CD4-positive, alpha-beta T cell treated with Interleukin-6 for 4 hours (primary cell): ENCODE measurements around the gene CPLANE2.
"Not testable (repeated sequence)": the region's sequence is repeated elsewhere in the genome, so short reads cannot be mapped to it uniquely, and the experiment has no call there.

Experiments
- DNase-seq: peaks from one replicate; pipeline ENCODE4 v3.0.0-alpha.2; 2020; ENCODE audit warnings: mixed read lengths

CPLANE2 gene

GRCh38 chr1:16236511-16237342 is at the start of gene CPLANE2:
CPLANE2 (minus strand) TSS chr1:16237183; CDS start chr1:16236742, 441 bp downstream.
- DNase-seq, result peak; percentile 96

- DNase-seq, result no peak
Measured at GRCh38 chr1:16286122-16286521, 49.1 kb upstream of the CPLANE2 start.

DNA sequence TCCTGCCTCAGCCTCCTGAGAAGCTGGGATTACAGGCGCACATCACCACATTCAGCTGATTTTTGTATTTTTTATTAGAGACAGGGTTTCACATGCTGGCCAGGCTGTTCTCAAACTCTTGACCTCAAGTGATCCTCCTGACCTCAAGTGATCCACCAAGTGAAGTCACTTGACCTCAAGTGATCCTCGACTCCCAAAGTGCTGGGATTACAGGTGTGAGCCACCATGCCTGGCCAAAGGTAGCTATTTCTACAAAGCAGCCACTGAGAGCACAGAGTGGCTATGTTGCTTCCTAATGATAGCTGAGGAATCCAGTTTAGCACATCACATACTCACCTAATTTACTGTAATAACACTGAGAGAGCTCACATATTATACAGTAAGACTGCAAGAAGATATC is 44.8 kb upstream of the CPLANE2 start:
- no peak for DNase-seq

DNA sequence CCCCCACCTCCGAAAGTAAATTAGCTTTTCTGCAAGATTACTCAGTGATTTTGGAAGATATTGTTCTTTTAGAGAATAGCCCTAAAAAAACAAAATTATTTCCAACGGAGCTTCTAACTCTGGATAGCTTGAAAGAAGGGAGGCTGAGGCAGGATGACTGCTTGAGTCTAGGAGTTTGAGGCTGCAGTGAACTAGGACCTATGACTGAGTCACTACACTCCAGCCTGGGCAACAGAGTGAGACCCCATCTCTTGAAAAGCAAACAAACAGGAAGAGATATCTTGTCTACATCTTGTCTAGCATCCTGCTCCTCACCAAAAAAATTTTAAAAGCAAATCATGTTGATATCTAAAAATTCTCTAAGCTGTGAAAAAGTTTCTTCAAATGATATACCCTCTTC is 42.2 kb upstream of the CPLANE2 start:
- DNase-seq, result no peak

GRCh38 chr1:16276302-16277030 is 39.5 kb upstream of the CPLANE2 start:
- no peak for DNase-seq

GRCh38 chr1:16275591-16275990 is 38.6 kb upstream of the CPLANE2 start:
- no peak for DNase-seq

GRCh38 chr1:16267690-16268180 is 30.8 kb upstream of the CPLANE2 start:
- no peak for DNase-seq

DNA sequence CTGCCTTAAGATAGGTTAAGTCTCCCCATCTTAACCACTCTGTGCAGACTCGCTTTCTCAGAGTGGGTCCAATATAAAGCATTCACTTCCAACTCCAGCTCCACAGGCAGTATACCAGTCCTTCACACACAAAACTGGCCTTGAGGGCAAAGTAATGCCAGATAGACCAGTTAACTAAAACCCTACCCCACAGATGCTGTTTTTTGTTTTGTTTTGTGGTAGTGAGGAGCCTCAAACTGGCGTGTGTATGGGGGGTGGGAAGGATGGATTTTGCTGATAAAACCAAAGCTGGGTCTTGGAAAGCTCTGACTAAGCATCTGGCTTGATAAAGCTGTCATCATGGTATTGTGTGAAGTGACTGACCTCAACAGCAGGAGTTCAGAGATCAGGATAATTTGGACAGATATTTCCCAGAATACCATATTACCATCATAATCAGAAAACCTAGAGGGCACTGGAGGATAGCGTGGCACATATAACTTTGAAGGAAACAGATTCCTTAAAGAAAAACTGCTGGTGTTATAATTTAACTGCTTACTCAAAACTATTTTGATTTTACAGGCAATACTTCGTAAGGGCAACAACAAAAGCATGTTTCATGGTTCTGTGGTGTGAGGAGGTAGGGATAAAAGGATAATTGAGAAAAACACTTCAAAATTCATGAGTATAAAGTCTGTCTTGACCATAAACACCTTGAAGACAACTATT is 29.6 kb upstream of the CPLANE2 start:
- no peak for DNase-seq

DNA sequence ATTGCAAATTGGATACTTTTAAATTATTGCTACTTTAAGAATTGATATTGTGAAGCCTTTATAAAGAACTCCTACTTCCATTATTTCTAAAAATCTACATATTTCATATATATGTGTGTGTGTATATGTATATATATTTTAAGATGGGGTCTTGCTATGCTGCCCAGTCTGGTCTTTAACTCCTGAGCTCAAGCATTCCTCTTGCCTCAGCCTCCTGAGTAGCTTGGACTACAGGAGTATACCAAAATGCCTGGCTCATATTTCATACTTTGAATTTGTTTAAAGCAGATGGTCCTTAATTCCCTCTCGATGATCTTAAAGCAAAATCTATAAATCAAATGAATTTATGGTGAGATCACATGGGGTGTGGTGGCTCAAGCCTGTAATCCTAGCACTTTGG is 25.1 kb upstream of the CPLANE2 start:
- no peak for DNase-seq

DNA sequence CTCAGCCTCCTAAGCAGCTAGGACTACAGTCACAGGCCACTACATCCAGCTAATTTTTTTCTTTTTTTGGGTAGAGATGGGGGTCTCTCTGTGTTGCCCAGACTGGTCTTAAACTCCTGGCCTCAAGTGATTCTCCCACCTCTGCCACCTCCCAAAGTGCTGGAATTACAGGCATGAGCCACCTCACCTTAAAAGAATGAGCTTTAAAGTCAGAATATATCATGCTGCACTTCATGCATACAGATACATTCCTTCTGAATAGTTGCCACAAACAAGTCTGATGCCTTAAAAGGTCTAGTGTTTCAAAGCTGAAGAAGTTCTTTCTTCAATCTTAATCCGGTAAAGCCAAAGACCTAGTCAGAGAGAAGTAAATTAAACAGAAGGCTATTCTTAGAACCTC is 23.8 kb upstream of the CPLANE2 start:
- no peak for DNase-seq

- DNase-seq, result no peak
Measured at GRCh38 chr1:16258591-16259135, 21.7 kb upstream of the CPLANE2 start.

GRCh38 chr1:16257968-16258367 is 21.0 kb upstream of the CPLANE2 start:
- no peak for DNase-seq

GRCh38 chr1:16257556-16257955 is 20.6 kb upstream of the CPLANE2 start:
- DNase-seq, result not testable (repeated sequence)

DNA sequence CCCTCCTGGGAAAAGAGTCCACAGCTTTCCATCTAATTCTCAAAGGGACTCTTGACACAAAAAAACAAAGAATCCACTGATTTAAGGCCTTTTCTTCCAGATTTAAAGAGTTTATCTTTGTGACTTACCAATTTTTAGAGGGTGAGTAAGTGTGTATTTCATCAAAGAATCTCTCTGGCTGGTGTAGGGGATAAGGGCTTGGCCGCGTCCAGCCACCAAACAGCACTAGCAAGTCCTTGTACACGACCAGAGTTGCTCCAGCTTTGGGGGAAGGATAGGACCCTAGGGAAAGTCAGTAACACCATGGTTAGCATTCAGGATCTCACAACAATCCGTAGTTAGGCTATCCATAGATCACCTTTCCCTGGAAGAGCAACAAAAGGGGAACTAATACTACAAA is 19.5 kb upstream of the CPLANE2 start:
- DNase-seq, result no peak

- no peak for DNase-seq
Measured at GRCh38 chr1:16254263-16254928, 17.4 kb upstream of the CPLANE2 start.

- DNase-seq, result no peak
Measured at GRCh38 chr1:16253332-16253922, 16.4 kb upstream of the CPLANE2 start.

GRCh38 chr1:16252912-16253311 is 15.9 kb upstream of the CPLANE2 start:
- DNase-seq, result no peak

- DNase-seq, result no peak
Measured at GRCh38 chr1:16251381-16251780, 14.4 kb upstream of the CPLANE2 start.

DNA sequence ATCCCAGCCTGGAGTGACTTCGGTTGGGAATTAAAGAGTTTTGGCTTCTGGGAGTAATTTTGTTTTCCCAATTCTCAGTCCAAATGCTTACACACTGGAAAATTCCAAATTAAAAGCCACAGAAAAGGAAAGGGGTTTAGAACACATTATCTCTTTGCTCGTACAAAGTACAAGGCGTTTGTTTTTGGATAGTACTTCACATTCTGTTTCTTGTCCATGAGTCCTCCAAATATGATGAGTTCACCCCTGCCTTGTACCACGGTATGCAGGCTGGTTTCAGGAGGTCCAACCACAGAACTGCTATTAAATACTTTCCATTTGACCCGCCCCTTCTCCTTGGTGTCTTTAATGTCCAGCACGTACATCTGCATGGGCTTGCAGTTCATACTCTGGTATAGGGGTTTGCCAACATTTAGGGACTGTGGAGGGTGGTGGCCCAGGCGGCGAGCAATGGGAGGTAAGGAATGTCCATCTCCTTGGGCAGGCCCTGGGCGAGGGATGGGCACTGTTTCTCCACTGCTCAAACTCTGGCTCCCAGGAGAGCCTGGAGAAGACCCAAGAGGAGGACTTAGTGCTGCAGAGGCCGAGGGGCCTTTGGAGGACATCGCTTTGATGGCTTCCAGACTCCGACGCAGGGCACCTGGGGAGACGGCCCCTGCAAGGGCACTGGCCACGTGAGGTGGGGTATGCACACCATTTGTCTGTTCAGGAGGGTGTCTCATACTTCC is 13.7 kb upstream of the CPLANE2 start:
- no peak for DNase-seq

DNA sequence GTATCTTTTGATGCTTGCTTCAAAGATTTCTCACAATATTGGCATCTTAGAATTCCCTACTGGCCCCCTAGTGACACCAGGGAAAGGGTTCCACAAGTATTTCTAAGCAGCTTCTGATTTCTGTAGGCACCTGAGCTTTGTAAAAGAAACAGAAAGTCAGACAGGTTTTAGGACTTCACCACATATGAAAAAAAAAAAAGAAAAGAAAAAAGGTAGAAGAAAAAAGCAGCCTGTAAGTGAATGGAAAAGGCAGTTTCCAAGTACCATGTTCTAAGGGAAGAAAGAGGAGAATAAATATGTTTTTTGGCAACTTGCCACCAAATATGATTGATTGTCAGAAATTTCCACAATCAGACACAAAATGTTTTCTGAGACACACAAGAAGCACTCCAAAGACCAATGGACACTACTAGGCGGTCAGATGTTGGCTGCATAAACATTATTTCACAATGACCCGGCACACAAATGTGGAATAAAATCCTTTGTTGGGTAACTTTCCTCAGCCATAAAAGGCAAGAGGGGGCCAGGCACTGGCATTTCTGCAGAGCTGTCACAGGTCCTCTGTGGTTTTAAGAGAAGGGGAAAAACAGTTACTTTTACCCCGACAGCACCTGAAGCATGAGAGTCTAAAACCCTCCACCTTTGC is 12.7 kb upstream of the CPLANE2 start:
- no peak for DNase-seq
